Measurements from ENCODE around the gene ALK. TPM values are rescaled to one million over a fixed set of nuclear protein-coding genes. Genes with fewer than 3 reads are reported as not detected.

ALK gene
- total and polyA plus RNA-seq, 3 experiments from 2014 or later: not detected

DNA sequence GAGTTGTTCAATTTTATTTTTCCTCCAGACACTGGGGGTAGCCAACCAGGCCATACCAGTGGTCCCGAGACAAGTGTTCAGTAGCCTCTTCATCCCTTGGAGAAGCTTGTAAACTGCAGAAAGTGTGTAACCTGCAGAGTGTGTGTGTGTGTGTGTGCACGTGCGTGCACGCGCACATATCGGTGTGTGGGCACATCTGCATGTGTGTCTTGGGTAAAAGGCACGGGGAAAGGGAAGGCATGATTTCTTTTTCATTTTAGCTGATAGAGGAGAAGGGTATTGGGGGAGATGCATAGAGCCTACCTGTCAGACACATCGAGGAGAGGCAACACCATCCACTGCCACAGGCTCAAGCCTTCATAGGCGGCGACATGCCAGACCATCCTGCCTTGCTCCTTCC lies 624.8 kb downstream of the ALK start:
- ChIA-PET CTCF (no interaction called here), POLR2A (no interaction called here)
- Mint-ChIP-seq H3K36me3 (no peaks in the 10 kb centered on the region), H3K9me3 (peaks cover 0 to 5% (median 0%) of the 10 kb centered on the region in 5 donors), H3K27ac (no peak overlapping the region), H3K4me3 (no peak overlapping the region), H3K4me1 (no peaks in the 10 kb centered on the region), H3K27me3 (peaks cover 22 to 60% of the 10 kb centered on the region in 2 donors)
- no peaks in the 10 kb centered on the region for H3K36me3 ChIP-seq (ENCODE audit: insufficient read depth, low read length)
- H3K4me1 ChIP-seq (ENCODE audit: insufficient read depth, low read length): no peaks in the 10 kb centered on the region
- H3K4me3 ChIP-seq (ENCODE audit: low read length): no peak overlapping the region
- no peak for DNase-seq
- H3K27me3 ChIP-seq (ENCODE audit: insufficient read depth, low read length, poor library complexity, severe bottlenecking): no peaks in the 10 kb centered on the region
- H3K27ac ChIP-seq (ENCODE audit: low read depth, low read length): no peak overlapping the region
- H3K9me3 ChIP-seq (ENCODE audit: low read length): no peaks in the 10 kb centered on the region

DNA sequence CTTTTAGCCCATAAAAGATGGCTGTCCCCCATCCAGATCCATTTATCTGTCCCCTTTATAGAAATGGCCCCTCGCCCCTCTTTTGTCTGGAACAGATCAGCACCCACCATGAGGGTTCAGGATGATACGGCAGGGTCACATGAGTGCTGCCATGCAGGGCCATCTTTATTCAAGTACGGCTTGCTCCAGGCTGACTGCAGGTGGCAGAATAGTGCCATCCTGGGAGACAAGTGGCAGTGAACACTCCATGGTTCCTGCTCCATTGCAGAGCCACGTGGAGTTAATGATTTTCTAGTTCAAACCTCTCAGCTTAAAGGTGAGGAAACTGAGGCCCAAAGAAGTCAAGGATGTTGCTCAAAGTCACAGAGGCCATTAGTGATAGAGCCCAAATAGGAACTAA lies 625.5 kb downstream of the ALK start:
- H3K4me1 ChIP-seq (ENCODE audit: insufficient read depth, low read length): no peaks in the 10 kb centered on the region
- no peak overlapping the region for H3K27ac ChIP-seq (ENCODE audit: low read depth, low read length)
- Mint-ChIP-seq H3K27ac (no peak overlapping the region), H3K36me3 (no peaks in the 10 kb centered on the region), H3K4me1 (no peaks in the 10 kb centered on the region), H3K4me3 (no peak overlapping the region), H3K9me3 (peaks cover 0 to 5% (median 0%) of the 10 kb centered on the region in 5 donors), H3K27me3 (peaks cover 22 to 60% of the 10 kb centered on the region in 2 donors)
- H3K4me3 ChIP-seq (ENCODE audit: low read length): no peak overlapping the region
- no peaks in the 10 kb centered on the region for H3K9me3 ChIP-seq (ENCODE audit: low read length)
- ChIA-PET CTCF (no interaction called here), POLR2A (no interaction called here)
- no peak for DNase-seq
- H3K27me3 ChIP-seq (ENCODE audit: insufficient read depth, low read length, poor library complexity, severe bottlenecking): no peaks in the 10 kb centered on the region
- no peaks in the 10 kb centered on the region for H3K36me3 ChIP-seq (ENCODE audit: insufficient read depth, low read length)

DNA sequence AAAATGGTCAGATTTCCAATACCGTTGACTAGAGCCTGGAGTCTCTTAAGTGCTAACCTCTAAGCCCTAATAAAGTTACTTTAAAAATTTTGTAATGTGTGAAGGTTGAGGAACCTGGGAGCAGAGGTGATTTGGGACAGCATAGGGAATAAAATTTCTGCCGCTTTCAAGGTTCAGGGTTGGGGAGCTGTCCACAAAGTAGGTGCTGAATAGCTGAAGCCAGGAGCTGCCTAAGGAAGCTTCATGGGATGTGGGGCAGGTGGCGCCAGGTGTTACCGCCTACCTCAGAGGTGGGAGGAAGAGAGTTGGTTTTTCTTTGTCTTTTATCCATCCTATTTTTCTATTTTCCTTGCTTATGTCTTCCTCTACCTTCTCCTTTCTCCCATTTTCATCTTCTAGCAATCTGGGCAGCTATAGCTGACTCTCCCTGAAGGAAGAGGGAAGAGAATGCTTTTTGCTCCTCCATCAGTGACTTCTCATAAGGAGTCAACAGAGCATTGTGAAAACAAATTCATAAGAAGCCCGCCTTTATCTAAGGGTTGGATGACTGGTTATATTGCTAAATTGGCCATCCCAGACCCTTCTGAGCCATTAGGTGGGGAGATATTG lies 627.5 kb downstream of the ALK start:
- Mint-ChIP-seq H3K27me3 (peaks cover 30 to 67% of the 10 kb centered on the region in 2 donors), H3K4me1 (no peaks in the 10 kb centered on the region), H3K27ac (no peak overlapping the region), H3K4me3 (no peak overlapping the region), H3K36me3 (no peaks in the 10 kb centered on the region), H3K9me3 (peaks cover 0 to 5% (median 0%) of the 10 kb centered on the region in 5 donors)
- Histone ChIP-seq H3K4me1 (ENCODE audit: insufficient read depth, low read length) (no peaks in the 10 kb centered on the region), H3K27me3 (ENCODE audit: insufficient read depth, low read length, poor library complexity, severe bottlenecking) (no peaks in the 10 kb centered on the region), H3K36me3 (ENCODE audit: insufficient read depth, low read length) (no peaks in the 10 kb centered on the region), H3K9me3 (ENCODE audit: low read length) (no peaks in the 10 kb centered on the region), H3K4me3 (ENCODE audit: low read length) (no peak overlapping the region), H3K27ac (ENCODE audit: low read depth, low read length) (no peak overlapping the region)
- ChIA-PET POLR2A (no interaction called here), CTCF (no interaction called here)
- DNase-seq: no peak

DNA sequence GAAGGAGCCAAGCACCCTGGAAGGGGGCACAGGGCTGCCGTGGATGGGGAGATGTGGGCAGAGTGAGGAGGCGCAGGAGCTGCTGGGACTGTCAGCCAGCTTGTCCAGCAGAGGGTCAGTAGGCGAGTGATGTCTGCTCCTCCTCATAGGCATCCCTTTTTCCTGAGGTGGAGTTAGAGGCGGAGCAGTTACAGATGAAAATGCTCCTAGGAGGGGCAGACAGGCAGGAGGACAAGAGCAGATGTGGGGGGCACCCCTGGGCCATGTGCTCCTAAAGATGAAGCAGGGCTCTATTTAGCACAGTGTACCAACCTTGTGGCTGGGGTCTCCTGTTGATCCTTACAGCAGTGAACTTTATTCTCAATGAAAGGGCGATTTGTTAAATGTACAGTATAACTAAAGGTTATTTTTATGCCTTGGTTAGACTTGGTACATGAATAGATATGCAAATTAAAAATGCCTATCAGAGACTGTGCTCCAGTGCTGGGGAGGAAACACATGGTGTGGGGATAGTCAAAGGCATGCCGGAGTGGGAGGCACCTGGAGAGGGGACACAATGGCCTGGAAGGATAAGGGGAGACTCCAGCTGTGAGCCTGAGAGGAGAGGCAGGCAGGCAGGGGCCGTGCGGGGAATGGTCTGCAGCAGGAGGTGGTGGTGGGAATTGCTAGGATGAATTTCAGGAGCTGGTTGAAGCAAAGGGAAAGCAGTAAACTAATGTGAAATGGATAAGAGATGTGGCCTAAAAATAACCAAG lies 630.9 kb downstream of the ALK start:
- no peak overlapping the region for H3K4me3 ChIP-seq (ENCODE audit: low read length)
- Mint-ChIP-seq H3K27me3 (peaks cover 38 to 64% of the 10 kb centered on the region in 2 donors), H3K36me3 (no peaks in the 10 kb centered on the region), H3K4me1 (no peaks in the 10 kb centered on the region), H3K9me3 (peaks cover 0 to 5% (median 0%) of the 10 kb centered on the region in 5 donors), H3K4me3 (no peak overlapping the region), H3K27ac (no peak overlapping the region)
- no peaks in the 10 kb centered on the region for H3K9me3 ChIP-seq (ENCODE audit: low read length)
- ChIA-PET CTCF (interaction anchor here (0.7 kb wide), 1 partner anchor 42 kb away, joined by 3 read pairs; no protein-coding TSS in a partner anchor), POLR2A (no interaction called here)
- no peaks in the 10 kb centered on the region for H3K27me3 ChIP-seq (ENCODE audit: insufficient read depth, low read length, poor library complexity, severe bottlenecking)
- H3K27ac ChIP-seq (ENCODE audit: low read depth, low read length): no peak overlapping the region
- DNase-seq: no peak
- H3K36me3 ChIP-seq (ENCODE audit: insufficient read depth, low read length): no peaks in the 10 kb centered on the region
- no peaks in the 10 kb centered on the region for H3K4me1 ChIP-seq (ENCODE audit: insufficient read depth, low read length)

DNA sequence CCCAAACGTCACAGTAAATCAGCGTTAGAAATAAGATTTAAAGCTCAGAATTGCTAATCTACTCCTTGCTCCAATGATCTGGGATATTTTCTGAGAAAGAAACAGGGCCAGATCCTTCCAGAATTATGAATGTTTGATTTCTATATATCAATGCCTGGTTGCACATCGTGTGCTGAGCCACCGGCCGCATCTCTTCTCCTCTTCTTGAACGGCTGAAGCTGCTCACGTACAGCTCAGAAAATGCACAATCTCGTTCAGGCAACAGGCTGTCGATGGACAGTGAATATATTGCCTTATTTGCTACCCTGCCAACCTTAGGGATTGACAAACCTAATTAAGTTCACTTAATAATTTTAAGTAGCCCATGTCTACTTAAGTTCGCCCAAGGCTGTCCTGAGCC lies 636.7 kb downstream of the ALK start:
- CTCF ChIA-PET: no interaction called here

DNA sequence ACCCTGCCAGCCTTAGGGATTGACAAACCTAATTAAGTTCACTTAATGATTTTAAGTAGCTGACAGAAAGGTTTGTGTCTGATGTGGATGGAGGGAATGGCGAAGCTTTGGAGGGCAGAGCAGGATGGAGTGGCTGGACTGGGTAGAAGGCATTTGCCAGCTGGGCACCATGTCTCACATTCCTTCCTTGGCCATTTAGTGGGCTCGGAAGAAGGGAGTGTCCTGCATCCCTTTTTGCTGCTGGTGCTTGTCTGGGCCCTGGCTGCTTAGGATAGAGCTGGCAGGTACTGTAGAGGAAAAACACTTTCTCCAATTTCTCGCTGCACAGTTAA lies 639.5 kb downstream of the ALK start:
- H3K4me3 Mint-ChIP-seq: no peak overlapping the region
- Histone ChIP-seq H3K9me3 (ENCODE audit: low read length) (no peaks in the 10 kb centered on the region), H3K27ac (ENCODE audit: low read depth, low read length) (no peak overlapping the region), H3K4me3 (ENCODE audit: low read length) (no peak overlapping the region), H3K27me3 (ENCODE audit: insufficient read depth, low read length, poor library complexity, severe bottlenecking) (no peaks in the 10 kb centered on the region), H3K4me1 (ENCODE audit: insufficient read depth, low read length) (no peaks in the 10 kb centered on the region), H3K36me3 (ENCODE audit: insufficient read depth, low read length) (no peaks in the 10 kb centered on the region)
- POLR2A ChIA-PET: no interaction called here
- DNase-seq: no peak
- peaks cover 0 to 2% (median 0%) of the 10 kb centered on the region in 5 donors for H3K9me3 Mint-ChIP-seq
- CTCF ChIA-PET: no interaction called here
- H3K27ac Mint-ChIP-seq: no peak overlapping the region
- no peaks in the 10 kb centered on the region for H3K4me1 Mint-ChIP-seq
- H3K27me3 Mint-ChIP-seq: peaks cover 8 to 53% of the 10 kb centered on the region in 2 donors
- H3K36me3 Mint-ChIP-seq: no peaks in the 10 kb centered on the region

More for the DNA sequence above, 636.7 kb downstream of the ALK start:
- H3K9me3 ChIP-seq (ENCODE audit: low read length): no peaks in the 10 kb centered on the region
- Mint-ChIP-seq H3K36me3 (no peaks in the 10 kb centered on the region), H3K4me1 (no peaks in the 10 kb centered on the region), H3K9me3 (peaks cover 0 to 2% (median 0%) of the 10 kb centered on the region in 5 donors), H3K27me3 (peaks cover 22 to 45% of the 10 kb centered on the region in 2 donors), H3K4me3 (no peak overlapping the region), H3K27ac (no peak overlapping the region)
- H3K27ac ChIP-seq (ENCODE audit: low read depth, low read length): no peak overlapping the region
- no peak overlapping the region for H3K4me3 ChIP-seq (ENCODE audit: low read length)
- no peak for DNase-seq
- H3K27me3 ChIP-seq (ENCODE audit: insufficient read depth, low read length, poor library complexity, severe bottlenecking): no peaks in the 10 kb centered on the region
- no peaks in the 10 kb centered on the region for H3K36me3 ChIP-seq (ENCODE audit: insufficient read depth, low read length)
- H3K4me1 ChIP-seq (ENCODE audit: insufficient read depth, low read length): no peaks in the 10 kb centered on the region
- POLR2A ChIA-PET: no interaction called here

DNA sequence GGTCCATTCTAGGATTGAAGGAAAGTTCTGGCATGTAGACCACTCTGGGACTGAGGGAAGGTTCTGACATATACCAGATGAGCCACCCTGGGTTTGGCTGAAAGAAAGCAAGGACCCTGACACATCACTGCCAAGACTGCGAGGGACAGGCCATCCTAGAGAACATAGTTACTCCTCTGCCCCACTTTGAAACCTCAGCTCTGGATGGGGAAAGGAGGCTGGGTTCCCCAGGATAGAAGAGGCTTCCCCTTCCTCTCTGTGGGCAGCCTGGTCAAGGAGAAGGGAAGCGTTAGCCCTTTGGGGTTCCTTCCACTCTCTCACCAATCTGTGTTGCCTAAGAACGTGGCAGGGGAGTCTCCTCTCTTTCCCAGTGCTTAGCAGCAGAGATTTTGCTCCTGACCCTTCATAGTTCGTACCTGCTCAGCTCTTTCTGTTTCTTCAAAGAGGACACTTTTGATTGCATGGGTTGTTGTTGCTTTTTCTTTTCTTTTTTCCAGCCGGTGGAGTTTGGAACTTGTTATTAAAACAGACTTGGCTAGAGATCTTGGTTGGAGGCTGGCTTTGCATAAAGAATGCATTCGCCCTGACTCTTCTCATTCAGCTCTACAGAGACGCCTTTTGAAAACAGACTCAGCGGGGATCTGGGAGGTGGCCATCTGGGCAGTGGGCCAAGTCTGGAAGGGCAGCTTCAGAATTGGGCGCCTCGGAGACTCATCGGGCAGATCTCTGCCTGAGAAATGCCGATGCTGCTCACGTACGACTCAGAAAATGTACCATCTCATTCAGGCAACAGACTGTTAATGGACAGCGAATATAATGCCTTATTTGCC lies 640.1 kb downstream of the ALK start:
- Histone ChIP-seq H3K9me3 (ENCODE audit: low read length) (no peaks in the 10 kb centered on the region), H3K4me1 (ENCODE audit: insufficient read depth, low read length) (no peaks in the 10 kb centered on the region), H3K4me3 (ENCODE audit: low read length) (no peak overlapping the region), H3K27ac (ENCODE audit: low read depth, low read length) (no peak overlapping the region), H3K36me3 (ENCODE audit: insufficient read depth, low read length) (no peaks in the 10 kb centered on the region), H3K27me3 (ENCODE audit: insufficient read depth, low read length, poor library complexity, severe bottlenecking) (no peaks in the 10 kb centered on the region)
- no peaks in the 10 kb centered on the region for H3K4me1 Mint-ChIP-seq
- H3K9me3 Mint-ChIP-seq: peaks cover 0 to 2% (median 0%) of the 10 kb centered on the region in 5 donors
- H3K27me3 Mint-ChIP-seq: peaks cover 13 to 55% of the 10 kb centered on the region in 2 donors
- ChIA-PET CTCF (no interaction called here), POLR2A (no interaction called here)
- no peak overlapping the region for H3K27ac Mint-ChIP-seq
- no peak overlapping the region for H3K4me3 Mint-ChIP-seq
- DNase-seq: no peak
- H3K36me3 Mint-ChIP-seq: no peaks in the 10 kb centered on the region

DNA sequence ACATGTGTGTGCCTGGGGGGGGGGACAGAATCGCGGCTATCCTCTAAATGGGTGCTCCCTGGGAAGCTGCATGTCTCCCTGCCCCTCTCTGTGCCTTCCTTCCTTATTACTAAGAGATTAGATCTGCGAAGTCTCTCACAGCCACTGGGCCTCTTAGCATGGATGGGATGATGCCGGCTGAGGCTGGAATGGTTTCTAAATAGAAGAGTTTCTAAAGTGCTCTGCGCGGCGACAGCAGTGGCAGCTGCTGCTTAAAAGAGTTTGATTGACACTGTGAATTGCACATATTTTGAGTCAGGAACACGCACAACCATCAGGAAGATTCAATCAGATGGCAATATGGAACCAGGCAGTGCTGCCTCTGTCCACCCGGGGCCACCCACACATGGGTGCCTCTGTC lies 642.4 kb downstream of the ALK start:
- Mint-ChIP-seq H3K9me3 (peaks cover 0 to 2% (median 0%) of the 10 kb centered on the region in 5 donors), H3K36me3 (no peaks in the 10 kb centered on the region), H3K27ac (no peak overlapping the region), H3K4me1 (no peaks in the 10 kb centered on the region), H3K27me3 (peaks cover 21 to 54% of the 10 kb centered on the region in 2 donors), H3K4me3 (no peak overlapping the region)
- H3K4me3 ChIP-seq (ENCODE audit: low read length): no peak overlapping the region
- CTCF ChIA-PET: no interaction called here
- DNase-seq: no peak
- H3K27ac ChIP-seq (ENCODE audit: low read depth, low read length): no peak overlapping the region
- H3K9me3 ChIP-seq (ENCODE audit: low read length): no peaks in the 10 kb centered on the region
- H3K4me1 ChIP-seq (ENCODE audit: insufficient read depth, low read length): no peaks in the 10 kb centered on the region
- no peaks in the 10 kb centered on the region for H3K27me3 ChIP-seq (ENCODE audit: insufficient read depth, low read length, poor library complexity, severe bottlenecking)
- POLR2A ChIA-PET: no interaction called here
- no peaks in the 10 kb centered on the region for H3K36me3 ChIP-seq (ENCODE audit: insufficient read depth, low read length)
